ENCODE data around the gene IFITM10.

The IFITM10 gene

DNA sequence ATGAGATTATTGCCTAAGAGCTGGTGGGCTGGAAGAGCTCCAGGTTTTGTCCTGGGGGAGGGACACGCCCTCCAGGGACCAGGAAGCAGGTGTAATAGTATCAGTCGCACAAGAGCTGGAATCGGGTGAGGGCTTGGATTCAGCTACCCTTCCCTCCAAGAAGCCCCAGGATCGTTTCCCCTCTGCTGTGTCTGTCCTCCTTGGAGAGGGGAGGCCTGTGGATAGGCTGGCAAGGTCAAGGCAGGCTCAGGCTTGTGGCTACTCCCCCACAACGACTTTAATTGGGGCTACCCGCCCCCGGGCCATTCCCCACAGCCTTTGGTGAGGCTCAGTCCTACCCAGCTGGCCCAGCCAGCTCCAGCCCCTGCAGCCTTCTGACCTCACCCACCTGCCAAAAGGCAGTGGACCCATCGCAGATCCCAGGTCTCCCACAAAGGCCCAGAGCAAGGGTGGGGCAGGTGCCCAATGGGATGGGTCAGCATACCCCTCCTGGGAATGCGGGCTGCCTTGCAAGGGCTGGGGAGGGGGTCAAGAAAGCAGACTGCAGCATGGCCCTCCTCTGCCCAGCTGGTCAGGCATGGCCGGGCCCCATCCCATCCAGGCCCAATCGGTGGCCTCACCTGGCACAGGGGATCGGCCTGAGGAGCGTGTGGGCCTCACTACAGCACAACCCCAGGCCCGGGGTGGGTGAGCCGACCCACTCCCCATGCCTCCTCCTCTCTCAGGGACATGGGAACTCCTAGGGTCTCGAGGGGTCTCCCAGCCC is 12.3 kb upstream of the IFITM10 start:
- H3K4me1 ChIP-seq (ENCODE audit: control insufficient read depth in 2 of 2, insufficient read depth in 2 of 2, low read length in 2 of 2), result peaks cover 31 to 41% of the 10 kb centered on the region in 2 donors
- H3K27me3 ChIP-seq (ENCODE audit: control insufficient read depth in 2 of 2, insufficient read depth in 2 of 2, low read length in 2 of 2), result no peaks in the 10 kb centered on the region
- H3K36me3 ChIP-seq (ENCODE audit: control insufficient read depth in 2 of 2, insufficient read depth in 2 of 2, low read length in 2 of 2), result peaks cover 22 to 27% of the 10 kb centered on the region in 2 donors
- no peaks in the 10 kb centered on the region for H3K9me3 ChIP-seq (ENCODE audit: control insufficient read depth in 2 of 2, low read length in 2 of 2)
- peak overlapping the region; percentile 84 to 85 for H3K4me3 ChIP-seq (ENCODE audit: low read length in 2 of 2)
- peak overlapping the region; percentile 92 to 95 for H3K9ac ChIP-seq (ENCODE audit: low read depth in 1 of 2, low read length in 2 of 2)
- peak overlapping the region; percentile 97 to 98 for H3K27ac ChIP-seq (ENCODE audit: low read depth in 2 of 2, low read length in 2 of 2)

DNA sequence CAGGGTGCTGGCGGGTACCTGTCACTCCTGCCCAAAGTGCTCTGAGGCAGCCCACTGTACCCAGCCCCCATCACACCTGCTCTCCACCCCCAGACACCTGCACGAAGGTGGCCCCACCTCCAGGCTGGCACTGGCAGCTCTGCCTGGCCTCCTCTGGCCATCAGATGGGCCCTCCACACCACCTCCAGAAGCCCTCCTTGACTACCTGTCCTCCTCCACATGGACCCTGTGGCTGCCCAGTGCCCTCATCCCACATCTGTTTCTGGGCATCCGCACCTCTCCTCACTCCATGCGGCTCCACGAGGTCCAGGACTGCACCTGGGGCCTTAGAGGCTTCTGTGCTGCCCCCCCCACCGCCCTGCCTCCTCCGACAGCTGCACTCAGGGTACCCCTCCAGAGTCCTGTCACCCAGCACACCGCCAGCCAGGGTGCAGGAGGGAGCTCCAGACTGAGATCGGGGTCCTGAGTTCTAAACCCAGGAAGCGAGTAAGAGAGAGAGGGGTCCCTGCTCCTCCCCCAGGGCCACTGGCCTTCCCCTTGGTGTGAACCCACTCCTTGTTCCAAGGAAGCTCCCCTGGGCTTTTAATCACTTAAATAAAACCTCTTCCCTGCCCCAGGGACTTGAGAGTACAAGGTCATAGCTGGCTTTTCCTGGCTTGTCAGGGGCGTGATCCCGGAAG is 11.6 kb upstream of the IFITM10 start:
- H3K4me1 ChIP-seq (ENCODE audit: control insufficient read depth in 2 of 2, insufficient read depth in 2 of 2, low read length in 2 of 2), result peaks cover 35 to 46% of the 10 kb centered on the region in 2 donors

DNA sequence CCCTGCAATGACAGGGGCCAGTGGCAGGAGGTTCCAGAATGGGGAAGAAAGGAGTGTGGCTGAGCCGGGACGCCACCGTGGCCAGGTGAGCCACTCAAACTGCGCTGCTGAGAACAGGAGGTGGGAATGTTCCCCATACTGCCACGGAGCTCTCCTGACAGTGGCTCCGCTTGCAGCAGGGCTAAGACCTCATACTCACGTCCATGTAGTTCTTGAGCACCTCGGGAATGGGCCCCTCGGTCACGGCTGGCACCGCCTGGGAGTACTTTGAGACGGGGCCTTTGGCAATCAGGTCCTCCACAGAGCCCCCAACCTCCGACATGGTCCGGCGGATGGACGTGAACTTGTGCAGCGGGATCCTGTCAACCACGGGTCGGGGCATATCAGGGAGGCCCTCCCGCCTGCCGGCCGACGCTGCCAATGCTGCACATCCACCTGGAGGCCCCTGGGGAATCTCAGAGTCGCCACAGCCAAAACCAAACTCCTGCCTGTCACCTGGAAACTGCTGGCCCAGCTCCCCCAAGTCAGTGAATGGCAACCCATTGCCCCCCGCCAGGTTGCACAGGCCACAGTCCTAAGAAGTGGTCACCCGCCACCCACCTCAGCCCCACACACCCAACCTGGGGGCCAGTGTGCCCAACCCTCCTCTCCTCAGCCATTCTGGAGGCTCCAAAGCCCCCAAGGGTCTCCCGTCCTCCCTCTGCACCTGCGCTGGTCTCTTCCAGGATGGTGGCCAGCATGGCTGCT is 10.9 kb upstream of the IFITM10 start:
- H3K4me1 ChIP-seq (ENCODE audit: control insufficient read depth in 2 of 2, insufficient read depth in 2 of 2, low read length in 2 of 2), result peaks cover 39 to 46% of the 10 kb centered on the region in 2 donors
- H3K4me3 ChIP-seq (ENCODE audit: low read length in 2 of 2), result peak overlapping the region; percentile 84 to 85
- no peaks in the 10 kb centered on the region for H3K9me3 ChIP-seq (ENCODE audit: control insufficient read depth in 2 of 2, low read length in 2 of 2)
- peak overlapping the region; percentile 97 to 98 for H3K27ac ChIP-seq (ENCODE audit: low read depth in 2 of 2, low read length in 2 of 2)
- peaks cover 29 to 40% of the 10 kb centered on the region in 2 donors for H3K36me3 ChIP-seq (ENCODE audit: control insufficient read depth in 2 of 2, insufficient read depth in 2 of 2, low read length in 2 of 2)
- peak overlapping the region; percentile 75 to 95 for H3K9ac ChIP-seq (ENCODE audit: low read depth in 1 of 2, low read length in 2 of 2)
- H3K27me3 ChIP-seq (ENCODE audit: control insufficient read depth in 2 of 2, insufficient read depth in 2 of 2, low read length in 2 of 2), result no peaks in the 10 kb centered on the region

More for the DNA sequence above, 11.6 kb upstream of the IFITM10 start:
- no peaks in the 10 kb centered on the region for H3K27me3 ChIP-seq (ENCODE audit: control insufficient read depth in 2 of 2, insufficient read depth in 2 of 2, low read length in 2 of 2)
- H3K36me3 ChIP-seq (ENCODE audit: control insufficient read depth in 2 of 2, insufficient read depth in 2 of 2, low read length in 2 of 2), result peaks cover 26 to 34% of the 10 kb centered on the region in 2 donors
- H3K9me3 ChIP-seq (ENCODE audit: control insufficient read depth in 2 of 2, low read length in 2 of 2), result no peaks in the 10 kb centered on the region
- peak overlapping the region; percentile 75 to 95 for H3K9ac ChIP-seq (ENCODE audit: low read depth in 1 of 2, low read length in 2 of 2)
- H3K27ac ChIP-seq (ENCODE audit: low read depth in 2 of 2, low read length in 2 of 2), result peak overlapping the region; percentile 97 to 98
- peak overlapping the region; percentile 84 to 85 for H3K4me3 ChIP-seq (ENCODE audit: low read length in 2 of 2)

DNA sequence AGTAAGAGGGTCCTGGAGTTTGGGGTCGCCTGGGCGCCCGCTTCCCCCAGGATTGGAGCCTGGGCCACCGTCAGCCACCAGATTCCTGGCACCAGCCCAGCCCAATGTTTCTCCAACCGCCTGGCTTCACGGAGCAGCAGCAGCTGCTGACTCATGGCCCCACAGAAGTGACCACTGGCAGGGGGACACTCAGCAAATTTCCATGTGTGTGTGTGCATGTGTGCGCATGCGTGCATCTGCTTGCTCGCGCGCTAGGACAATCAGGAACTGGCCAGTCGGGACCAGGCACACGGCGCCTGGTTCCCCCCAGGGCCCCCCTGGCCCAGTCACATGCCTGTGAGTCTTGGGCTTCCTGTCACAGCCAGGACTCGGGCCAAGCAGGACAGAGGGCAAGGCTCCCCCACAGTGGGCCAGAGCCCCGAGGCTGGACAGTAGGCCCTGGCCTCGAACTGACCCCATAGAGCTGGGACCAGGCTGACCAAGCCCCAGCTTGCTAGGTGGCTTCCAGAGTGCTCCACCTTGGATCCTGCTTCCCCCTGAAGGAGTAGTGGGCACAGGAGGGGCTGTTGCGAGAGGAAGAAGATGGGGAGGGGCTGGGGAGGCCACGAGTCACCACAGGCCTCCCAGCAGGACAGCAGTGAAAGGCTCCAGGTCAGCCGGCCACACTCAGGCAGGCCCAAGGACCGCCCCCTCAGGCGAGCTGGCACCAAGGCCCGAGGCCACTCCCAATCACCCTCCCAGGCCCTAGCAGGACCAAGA is 10.1 kb upstream of the IFITM10 start:
- no peaks in the 10 kb centered on the region for H3K27me3 ChIP-seq (ENCODE audit: control insufficient read depth in 2 of 2, insufficient read depth in 2 of 2, low read length in 2 of 2)
- H3K9me3 ChIP-seq (ENCODE audit: control insufficient read depth in 2 of 2, low read length in 2 of 2), result no peaks in the 10 kb centered on the region
- peak overlapping the region; percentile 24 to 30 for H3K9ac ChIP-seq (ENCODE audit: low read depth in 1 of 2, low read length in 2 of 2)
- peak overlapping the region; percentile 71 to 97 for H3K27ac ChIP-seq (ENCODE audit: low read depth in 2 of 2, low read length in 2 of 2)
- H3K36me3 ChIP-seq (ENCODE audit: control insufficient read depth in 2 of 2, insufficient read depth in 2 of 2, low read length in 2 of 2), result peaks cover 36 to 46% of the 10 kb centered on the region in 2 donors
- peak overlapping the region in 1 of 2 donors; percentile 4 for H3K4me3 ChIP-seq (ENCODE audit: low read length in 2 of 2)
- H3K4me1 ChIP-seq (ENCODE audit: control insufficient read depth in 2 of 2, insufficient read depth in 2 of 2, low read length in 2 of 2), result peaks cover 46% of the 10 kb centered on the region in 2 donors

DNA sequence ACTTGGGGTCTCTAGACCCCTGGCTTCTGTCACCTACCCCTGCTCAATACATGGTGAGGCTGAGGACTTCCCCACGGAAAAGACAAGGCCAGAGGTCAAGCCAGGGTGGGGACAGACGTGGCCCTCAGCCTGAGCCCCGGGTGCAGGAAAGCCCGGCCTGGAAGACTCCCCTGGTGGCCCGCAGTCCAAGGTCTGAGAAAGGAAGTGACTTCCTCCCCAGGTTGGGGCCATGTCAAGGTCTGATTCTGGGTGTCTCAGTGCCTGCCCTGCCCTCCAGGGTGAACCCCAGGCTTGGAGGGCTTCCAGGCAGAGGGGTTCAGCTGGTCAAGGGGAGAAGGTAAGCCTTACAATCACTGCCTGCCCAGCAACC is 9.4 kb upstream of the IFITM10 start:
- no peaks in the 10 kb centered on the region for H3K27me3 ChIP-seq (ENCODE audit: control insufficient read depth in 2 of 2, insufficient read depth in 2 of 2, low read length in 2 of 2)
- H3K36me3 ChIP-seq (ENCODE audit: control insufficient read depth in 2 of 2, insufficient read depth in 2 of 2, low read length in 2 of 2), result peaks cover 43 to 52% of the 10 kb centered on the region in 2 donors
- no peaks in the 10 kb centered on the region for H3K9me3 ChIP-seq (ENCODE audit: control insufficient read depth in 2 of 2, low read length in 2 of 2)
- H3K27ac ChIP-seq (ENCODE audit: low read depth in 2 of 2, low read length in 2 of 2), result peak overlapping the region; percentile 40 to 58
- H3K4me1 ChIP-seq (ENCODE audit: control insufficient read depth in 2 of 2, insufficient read depth in 2 of 2, low read length in 2 of 2), result peaks cover 46% of the 10 kb centered on the region in 2 donors
- no peak overlapping the region for H3K4me3 ChIP-seq (ENCODE audit: low read length in 2 of 2)
- no peak overlapping the region for H3K9ac ChIP-seq (ENCODE audit: low read depth in 1 of 2, low read length in 2 of 2)

DNA sequence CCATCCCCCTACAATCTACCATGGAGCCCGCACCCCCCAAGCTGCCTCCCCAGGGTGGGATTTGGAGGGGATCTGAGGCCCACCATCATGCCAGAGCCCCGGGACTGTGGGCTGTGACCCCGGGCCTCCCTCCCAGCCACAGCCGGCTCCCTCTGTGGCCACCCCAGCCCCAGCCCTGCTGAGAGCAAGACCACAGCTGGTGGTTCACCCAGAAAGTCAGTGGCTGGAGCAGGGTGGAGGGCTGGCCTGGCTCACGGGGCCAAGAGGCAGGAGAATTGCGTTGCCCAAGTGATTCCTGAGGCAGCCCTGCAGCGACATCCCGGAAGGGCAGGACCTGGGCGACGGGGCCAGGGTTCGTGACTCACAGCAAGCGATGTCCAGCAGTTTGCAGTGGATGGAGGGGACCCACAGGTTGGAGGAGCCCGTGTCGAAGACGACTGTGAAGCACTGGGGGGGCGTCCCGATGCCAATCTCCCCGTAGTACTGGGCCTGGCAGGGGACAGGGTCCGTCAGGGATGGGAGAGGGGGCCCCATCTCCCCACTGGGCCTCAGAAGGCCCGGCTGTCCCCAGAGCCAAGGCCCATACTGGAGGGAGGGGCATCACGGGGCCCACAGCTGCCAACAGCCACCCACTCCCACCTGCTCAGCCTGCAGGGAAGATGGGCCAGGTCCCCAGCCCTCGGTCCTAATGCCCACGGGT is 8.9 kb upstream of the IFITM10 start:
- Histone ChIP-seq H3K9ac (ENCODE audit: low read depth in 1 of 2, low read length in 2 of 2) (no peak overlapping the region), H3K27ac (ENCODE audit: low read depth in 2 of 2, low read length in 2 of 2) (no peak overlapping the region), H3K4me3 (ENCODE audit: low read length in 2 of 2) (no peak overlapping the region), H3K36me3 (ENCODE audit: control insufficient read depth in 2 of 2, insufficient read depth in 2 of 2, low read length in 2 of 2) (peaks cover 47 to 54% of the 10 kb centered on the region in 2 donors), H3K4me1 (ENCODE audit: control insufficient read depth in 2 of 2, insufficient read depth in 2 of 2, low read length in 2 of 2) (peaks cover 43 to 44% of the 10 kb centered on the region in 2 donors), H3K27me3 (ENCODE audit: control insufficient read depth in 2 of 2, insufficient read depth in 2 of 2, low read length in 2 of 2) (no peaks in the 10 kb centered on the region), H3K9me3 (ENCODE audit: control insufficient read depth in 2 of 2, low read length in 2 of 2) (no peaks in the 10 kb centered on the region)

DNA sequence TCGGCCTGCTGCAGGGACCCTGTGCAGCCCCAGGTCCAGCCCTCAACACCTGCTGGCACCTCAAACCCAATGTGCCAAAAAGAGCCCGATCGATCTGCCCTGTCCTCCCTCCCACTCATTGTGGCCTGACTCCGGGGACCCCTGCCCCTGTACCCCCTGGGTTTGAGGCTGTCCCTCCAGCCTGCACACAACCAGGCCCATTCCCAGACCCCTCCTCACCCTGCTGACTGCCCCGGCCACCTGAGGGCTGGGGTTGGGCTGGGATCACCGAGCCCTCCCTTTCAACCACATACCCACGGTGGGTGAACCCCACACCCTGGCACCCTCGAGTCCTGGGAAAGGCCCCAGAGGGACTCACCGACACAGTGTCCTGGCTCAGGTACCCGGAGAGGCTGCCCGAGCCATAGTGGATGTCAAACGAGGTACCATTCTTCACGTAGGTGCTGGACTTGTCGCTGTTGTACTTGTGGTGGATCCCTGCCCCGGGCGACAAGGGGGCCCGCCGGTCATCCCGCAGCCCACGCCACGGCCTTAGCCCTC is 8.3 kb upstream of the IFITM10 start:
- H3K27ac ChIP-seq (ENCODE audit: low read depth in 2 of 2, low read length in 2 of 2), result peak overlapping the region; percentile 32 to 43
- no peak overlapping the region for H3K4me3 ChIP-seq (ENCODE audit: low read length in 2 of 2)
- H3K27me3 ChIP-seq (ENCODE audit: control insufficient read depth in 2 of 2, insufficient read depth in 2 of 2, low read length in 2 of 2), result no peaks in the 10 kb centered on the region
- no peak overlapping the region for H3K9ac ChIP-seq (ENCODE audit: low read depth in 1 of 2, low read length in 2 of 2)
- H3K4me1 ChIP-seq (ENCODE audit: control insufficient read depth in 2 of 2, insufficient read depth in 2 of 2, low read length in 2 of 2), result peaks cover 41 to 42% of the 10 kb centered on the region in 2 donors
- peaks cover 47 to 59% of the 10 kb centered on the region in 2 donors for H3K36me3 ChIP-seq (ENCODE audit: control insufficient read depth in 2 of 2, insufficient read depth in 2 of 2, low read length in 2 of 2)
- no peaks in the 10 kb centered on the region for H3K9me3 ChIP-seq (ENCODE audit: control insufficient read depth in 2 of 2, low read length in 2 of 2)

DNA sequence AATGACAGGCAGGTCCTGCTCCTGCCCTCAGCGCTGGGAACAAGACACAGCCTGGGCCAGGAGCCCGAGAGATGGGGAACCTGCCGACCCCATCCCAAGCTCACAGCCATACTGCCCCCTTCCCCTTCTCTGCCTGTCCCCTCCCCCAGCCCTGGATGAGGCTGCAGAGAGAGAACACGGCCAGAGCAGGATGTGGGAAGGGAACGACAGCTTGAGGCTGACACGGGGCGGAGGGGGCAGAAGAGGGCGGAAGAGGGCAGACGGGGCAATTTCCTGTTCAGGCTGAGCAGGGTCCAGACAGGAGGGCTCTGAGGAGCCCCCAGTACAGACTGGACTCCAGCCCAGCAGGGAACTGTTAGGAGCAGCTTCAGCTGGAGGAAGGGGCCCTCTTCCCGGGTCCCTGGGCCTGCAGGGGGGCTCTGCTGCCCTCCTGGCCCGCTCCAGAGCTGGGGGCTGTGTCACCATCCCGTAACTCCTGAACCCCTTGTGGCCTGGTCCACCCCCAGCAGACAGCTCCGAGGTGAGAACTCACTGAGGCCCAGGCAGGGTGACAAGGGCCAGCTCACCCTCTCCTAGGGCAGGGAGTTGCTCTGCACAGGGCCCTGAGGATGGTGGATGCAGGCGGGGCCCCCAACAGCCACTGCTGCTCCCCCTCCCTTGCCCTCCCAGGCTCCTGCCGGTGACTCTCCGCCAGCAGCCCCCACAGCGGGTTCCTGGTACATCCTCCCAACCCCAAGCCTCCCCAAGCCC is 7.6 kb upstream of the IFITM10 start:
- peaks cover 41% of the 10 kb centered on the region in 2 donors for H3K4me1 ChIP-seq (ENCODE audit: control insufficient read depth in 2 of 2, insufficient read depth in 2 of 2, low read length in 2 of 2)
- H3K36me3 ChIP-seq (ENCODE audit: control insufficient read depth in 2 of 2, insufficient read depth in 2 of 2, low read length in 2 of 2), result peaks cover 47 to 64% of the 10 kb centered on the region in 2 donors
- no peaks in the 10 kb centered on the region for H3K9me3 ChIP-seq (ENCODE audit: control insufficient read depth in 2 of 2, low read length in 2 of 2)
- H3K4me3 ChIP-seq (ENCODE audit: low read length in 2 of 2), result no peak overlapping the region
- peak overlapping the region; percentile 32 to 43 for H3K27ac ChIP-seq (ENCODE audit: low read depth in 2 of 2, low read length in 2 of 2)
- H3K9ac ChIP-seq (ENCODE audit: low read depth in 1 of 2, low read length in 2 of 2), result no peak overlapping the region
- H3K27me3 ChIP-seq (ENCODE audit: control insufficient read depth in 2 of 2, insufficient read depth in 2 of 2, low read length in 2 of 2), result no peaks in the 10 kb centered on the region

Measured in mucosa of rectum (tissue), 2 donors.